ENCODE results near the gene FAM83G.
"Not testable (repeated sequence)": the region's sequence is repeated elsewhere in the genome, so short reads cannot be mapped to it uniquely, and the experiment has no call there.

The FAM83G gene

DNA sequence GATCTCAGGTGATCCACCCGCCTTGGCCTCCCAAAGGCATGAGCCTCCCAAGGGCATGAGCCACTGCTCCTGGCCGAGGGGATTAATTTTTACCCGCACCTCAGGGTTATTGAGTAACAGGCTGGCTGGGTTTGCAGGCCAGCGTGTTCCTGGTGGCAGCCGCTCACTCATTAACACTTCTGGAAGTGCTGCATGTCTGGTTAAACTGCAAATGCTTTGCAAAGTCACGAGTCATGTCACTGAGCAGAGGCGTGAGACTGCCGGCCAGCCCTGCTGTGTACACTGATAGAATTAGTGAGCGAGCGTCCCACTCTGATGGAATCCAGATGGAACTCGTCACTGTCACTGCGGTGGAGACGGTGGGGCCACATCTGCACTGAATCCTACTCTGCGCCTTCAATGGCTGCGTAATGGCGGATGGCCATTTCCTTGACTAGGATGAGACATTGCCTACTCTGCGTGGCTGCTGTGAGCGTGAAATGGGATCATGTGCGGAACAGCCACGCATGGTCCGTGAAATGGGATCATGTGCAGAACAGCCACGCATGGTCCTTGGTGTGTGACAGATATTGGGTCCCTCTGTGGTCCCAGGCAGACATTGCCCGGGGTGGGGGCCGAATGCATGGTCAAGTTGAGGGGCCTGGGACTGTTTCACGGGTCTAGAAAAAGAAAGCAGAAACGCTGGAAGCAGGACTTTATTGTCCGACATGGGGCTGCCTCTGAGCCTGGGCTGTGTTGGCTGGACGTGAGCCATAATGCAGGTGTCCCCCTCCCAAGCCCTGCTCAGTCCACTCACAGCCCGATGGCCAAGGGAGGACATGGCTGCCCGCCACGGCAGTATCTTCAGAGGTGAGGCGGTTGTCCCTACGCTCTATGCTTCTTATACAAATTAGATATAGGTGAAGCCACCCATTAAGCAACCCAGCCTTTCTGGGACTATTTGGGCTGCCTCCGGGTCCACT is 53.3 kb downstream of the FAM83G start:
- DNase-seq (ENCODE audit: low spot score), result no peak

DNA sequence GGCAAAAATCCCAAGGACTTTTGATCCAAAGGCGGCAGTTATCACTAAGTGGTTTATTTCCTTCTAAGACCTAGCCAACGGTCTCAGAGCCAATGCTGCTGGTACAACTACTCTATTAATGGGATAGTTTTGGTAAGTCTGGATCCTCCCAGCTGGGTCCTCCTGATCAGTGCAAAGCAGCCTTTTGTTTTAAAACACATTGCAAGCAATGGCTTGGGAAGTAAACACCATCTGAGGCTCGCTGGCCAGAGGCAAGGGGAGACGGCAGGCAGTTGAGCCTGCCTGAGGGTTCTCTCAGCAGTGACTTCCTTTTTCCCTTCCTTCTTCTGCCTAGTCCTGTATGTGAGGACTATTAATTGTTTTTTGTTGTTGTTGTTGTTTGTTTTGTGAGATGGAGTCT is 54.2 kb downstream of the FAM83G start:
- DNase-seq (ENCODE audit: low spot score), result no peak

DNA sequence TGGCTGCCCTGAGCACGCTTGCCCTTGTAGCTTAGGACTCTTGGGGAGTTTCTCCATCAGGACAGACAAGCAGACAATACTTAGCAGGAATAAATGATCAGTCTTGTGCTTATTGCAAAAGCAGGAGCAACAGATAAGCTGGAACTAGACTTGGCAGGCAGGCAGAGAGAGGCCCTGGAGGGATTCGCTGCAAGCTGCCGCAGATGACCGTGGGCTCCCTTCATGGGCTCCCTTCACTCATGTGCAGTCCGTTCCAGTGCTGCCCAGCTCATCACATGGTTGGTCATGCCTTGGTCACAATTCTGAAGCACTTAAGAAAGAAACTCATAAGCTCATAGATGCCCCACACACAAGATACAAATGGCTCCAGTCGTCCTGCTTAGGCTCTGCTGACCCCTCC is 55.0 kb downstream of the FAM83G start:
- DNase-seq (ENCODE audit: low spot score), result no peak

DNA sequence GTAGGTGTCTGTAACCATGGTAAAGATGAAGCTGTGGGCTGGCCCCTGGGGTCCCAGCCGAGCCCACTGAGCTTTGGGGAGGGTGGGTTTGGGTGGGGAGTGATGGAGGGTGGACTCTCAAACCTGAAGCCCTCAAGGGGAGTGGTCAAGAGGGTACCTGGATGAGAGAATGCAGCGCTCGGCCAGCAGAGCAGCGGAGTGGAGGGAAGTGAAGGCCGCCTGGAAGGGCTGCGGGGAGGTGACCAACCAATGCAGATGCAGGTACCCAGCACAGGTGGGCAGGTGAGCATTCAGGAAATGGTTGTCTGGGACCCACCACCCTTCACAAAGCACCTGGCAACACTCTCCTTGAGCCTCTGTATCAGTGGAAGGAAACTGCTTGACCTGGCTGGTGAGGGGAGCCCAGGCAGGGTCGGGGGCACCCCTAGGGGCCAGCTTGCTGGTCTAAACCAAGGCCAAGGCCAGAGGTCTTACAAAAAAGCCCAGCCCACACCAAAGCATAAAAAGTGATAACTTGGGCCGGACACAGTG is 56.0 kb downstream of the FAM83G start:
- DNase-seq (ENCODE audit: low spot score), result no peak

GRCh38 chr17:18947866-18948265 is 56.7 kb downstream of the FAM83G start:
- no peak for DNase-seq (ENCODE audit: low spot score)

GRCh38 chr17:18946536-18946935 is 58.0 kb downstream of the FAM83G start:
- DNase-seq (ENCODE audit: low spot score), result no peak

DNA sequence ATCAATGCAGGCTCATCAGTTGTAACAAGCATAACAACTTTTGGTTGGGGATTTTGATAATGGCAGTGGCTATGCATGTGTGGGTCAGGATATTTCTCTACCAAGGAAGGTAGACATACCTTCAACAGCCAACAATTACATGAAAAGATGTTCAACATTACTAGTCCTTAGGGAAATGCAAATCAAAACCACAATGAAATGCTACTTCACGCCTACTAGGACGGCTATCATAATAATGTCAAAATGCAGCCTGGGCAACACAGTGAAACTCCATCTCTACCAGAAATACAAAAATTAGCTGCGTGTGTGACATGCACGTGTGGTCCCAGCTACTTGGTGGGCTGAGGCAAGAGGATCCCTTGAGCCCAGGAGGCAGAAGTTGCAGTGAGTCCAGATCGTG is 59.9 kb downstream of the FAM83G start:
- DNase-seq (ENCODE audit: low spot score), result no peak

DNA sequence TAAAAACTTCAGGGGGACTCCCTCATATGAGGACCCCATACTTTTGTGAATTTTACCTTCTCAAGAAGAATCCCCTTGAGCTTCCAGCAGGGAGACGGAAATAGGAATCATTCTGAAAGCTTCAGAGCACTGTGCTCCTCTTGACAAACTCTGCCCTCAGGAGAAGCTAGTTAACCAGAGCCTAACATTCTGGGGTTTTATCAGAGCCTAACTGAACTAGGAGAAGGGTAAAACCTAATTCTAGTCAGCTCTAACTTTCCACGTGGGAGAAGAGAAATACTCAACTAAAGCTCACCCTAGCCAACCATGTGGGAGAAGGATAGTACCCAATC is 65.9 kb downstream of the FAM83G start:
- DNase-seq (ENCODE audit: low spot score), result no peak

DNA sequence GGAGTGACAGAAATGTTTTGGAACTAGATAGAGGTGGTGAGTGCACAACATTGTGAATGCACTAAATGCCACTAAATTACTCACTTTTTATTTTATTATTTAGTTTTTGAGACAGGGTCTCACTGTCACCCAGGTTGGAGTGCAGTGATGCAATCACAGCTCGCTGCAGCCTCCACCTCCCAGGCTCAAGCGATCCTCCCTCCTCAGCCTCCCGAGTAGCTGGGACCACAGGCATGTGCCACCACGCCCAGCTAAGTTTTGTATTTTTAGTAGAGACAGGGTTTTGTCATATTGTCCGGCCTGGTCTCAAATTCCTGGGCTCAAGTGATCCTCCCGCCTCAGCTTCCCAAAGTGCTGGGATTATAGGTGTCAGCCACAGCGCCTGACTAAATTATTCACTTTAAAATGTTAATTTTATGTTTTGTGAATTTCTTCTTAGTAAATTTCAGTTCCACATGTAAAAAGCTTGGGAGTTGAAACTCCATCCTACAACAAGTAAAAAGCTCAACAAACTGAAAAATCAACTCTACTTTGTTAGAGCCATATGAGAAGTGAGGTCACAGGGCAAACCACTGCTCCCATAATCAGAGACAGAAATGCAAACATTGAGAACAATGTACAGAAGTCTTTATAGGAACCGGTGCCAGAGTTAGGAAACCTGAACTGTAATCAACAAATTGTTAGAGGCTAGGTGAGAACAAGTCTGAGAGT is 66.4 kb downstream of the FAM83G start:
- DNase-seq (ENCODE audit: low spot score), result no peak

DNA sequence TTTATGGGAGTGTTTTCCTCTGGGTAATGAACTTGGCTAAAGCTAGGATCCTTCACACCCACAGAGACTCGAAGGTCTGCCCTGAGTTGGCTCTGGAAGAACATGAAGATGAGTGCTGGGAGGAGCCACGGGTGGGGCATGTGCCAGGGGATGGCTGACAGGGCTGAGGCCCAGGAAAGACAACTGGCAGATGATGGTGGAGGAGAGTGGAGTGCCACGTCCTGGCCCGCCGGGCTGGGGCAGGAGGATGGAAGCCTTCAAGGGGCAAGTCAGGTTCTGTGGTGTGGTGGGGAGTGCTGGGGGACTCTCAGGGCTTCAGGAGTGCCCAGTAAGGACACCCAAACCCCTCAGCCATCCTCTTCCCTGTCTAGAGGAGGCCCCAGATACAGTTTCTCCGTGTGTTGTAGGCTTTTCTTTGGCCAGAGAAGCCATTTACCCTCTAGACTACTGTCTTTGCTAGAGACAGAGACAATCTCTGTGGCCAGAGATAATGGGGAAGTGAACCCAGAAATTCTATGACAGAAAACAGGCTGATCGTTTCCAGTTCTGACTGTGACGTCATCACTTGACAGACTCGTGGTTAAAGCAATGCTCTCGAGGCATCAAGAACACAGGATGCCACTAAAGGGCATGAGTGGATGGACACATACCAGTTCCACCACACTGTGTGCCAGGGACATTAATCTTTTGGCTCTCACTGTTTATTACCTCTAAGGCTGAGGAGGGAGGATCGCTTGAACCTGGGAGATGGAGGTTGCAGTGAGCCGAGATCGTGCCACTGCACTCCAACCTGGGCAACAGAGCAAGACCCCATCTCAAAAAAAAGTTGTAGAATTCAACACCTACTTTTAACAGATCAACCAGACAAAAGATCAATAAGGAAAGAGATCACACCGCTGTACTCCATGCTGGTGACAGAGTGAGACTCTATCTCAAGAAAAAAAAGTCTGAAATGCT is 71.2 kb downstream of the FAM83G start:
- DNase-seq (ENCODE audit: low spot score), result no peak

- DNase-seq (ENCODE audit: low spot score), result no peak
Observed at GRCh38 chr17:18932360-18933055, 72.1 kb downstream of the FAM83G start.

- DNase-seq (ENCODE audit: low spot score), result no peak
Observed at GRCh38 chr17:18928628-18929125, 75.9 kb downstream of the FAM83G start.

- no peak for DNase-seq (ENCODE audit: low spot score)
Observed at GRCh38 chr17:18925187-18925586, 79.4 kb downstream of the FAM83G start.

- DNase-seq (ENCODE audit: low spot score), result not testable (repeated sequence)
Observed at GRCh38 chr17:18922596-18922995, 82.0 kb downstream of the FAM83G start.

DNA sequence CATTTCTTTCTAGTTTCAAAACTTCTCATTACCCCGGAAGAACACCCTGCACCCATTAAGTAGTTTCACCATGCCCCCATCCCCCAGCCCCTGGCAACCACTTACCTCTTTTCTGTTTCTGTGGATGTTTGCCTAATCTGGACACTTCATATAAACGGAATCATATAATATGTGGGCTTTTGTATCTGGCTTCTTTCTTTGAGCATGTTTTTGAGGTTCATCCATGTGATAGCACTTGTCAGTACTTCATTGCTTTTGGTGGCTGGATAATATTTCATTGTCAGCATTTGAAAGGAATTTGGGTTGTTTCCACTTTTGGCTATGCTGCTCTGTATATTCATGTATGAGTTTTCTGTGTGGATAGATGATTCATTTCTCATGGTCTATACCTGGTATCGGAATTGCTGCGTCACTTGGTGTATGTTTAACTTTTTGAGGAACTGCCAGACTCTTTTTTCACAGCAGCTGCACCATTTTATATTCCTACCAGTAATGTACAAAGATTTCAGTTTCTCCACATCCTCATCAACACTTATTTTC is 82.6 kb downstream of the FAM83G start:
- DNase-seq (ENCODE audit: low spot score), result no peak

DNA sequence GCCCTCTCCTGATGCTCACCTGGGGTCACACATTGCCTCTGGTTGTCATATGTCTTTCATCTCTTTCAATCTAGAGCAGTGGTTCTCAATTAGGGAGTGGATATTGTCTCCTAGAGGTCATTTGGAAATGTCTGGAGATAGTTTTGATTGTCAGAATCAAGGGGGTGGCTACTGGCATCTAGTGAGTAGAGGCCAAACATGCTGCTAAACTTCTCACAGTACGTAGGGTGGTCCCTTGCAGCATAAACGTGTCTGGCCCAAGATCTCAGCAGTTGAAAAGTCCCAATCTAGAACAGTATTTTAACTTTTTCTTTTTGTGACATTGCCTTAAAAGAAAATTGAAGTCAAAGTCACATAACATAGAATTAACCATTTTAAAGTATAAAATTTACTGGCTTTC is 83.1 kb downstream of the FAM83G start:
- DNase-seq (ENCODE audit: low spot score), result no peak

GRCh38 chr17:18920911-18921441 is 83.6 kb downstream of the FAM83G start:
- peak; percentile 37 for DNase-seq (ENCODE audit: low spot score)

DNA sequence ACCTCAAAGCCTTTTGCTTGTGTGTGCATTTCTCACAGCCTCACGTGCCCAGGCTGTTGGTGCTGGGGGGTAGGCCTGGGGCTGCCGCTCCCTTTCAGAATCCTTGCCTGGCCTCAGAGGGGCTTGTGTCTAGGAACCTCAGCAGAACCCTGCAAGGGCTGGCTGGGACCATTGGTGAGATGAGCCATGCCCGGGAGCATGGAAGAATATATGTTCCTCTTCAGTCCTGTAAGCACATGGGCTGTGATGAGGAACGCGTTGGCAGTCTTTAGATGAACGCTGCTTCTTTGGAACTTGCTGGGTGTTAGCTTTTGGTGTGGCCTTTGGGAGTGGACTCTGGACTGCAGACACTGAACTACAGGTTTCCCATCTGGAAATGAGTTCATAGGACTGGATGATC is 84.6 kb downstream of the FAM83G start:
- DNase-seq (ENCODE audit: low spot score), result no peak

Data from kidney capillary endothelial cell (primary cell).